Testis (tissue), 3 donors: Measurements from ENCODE around the gene PKD2. TPM values are rescaled to one million over a fixed set of nuclear protein-coding genes. Genes with fewer than 3 reads are reported as not detected.
"Not testable (repeated sequence)": the region's sequence is repeated elsewhere in the genome, so short reads cannot be mapped to it uniquely, and the experiment has no call there.

Experiments used
- DNase-seq: peaks from one replicate; pipeline ENCODE4 v3.0.0-alpha.2; 2019
- H3K27ac ChIP-seq, 2 donors: fragments of 200-600 bp; sonication (generic); one replicate each; pipeline ENCODE4 v1.5.1; 2019
- H3K27me3 ChIP-seq: fragments of 200-600 bp; sonication (generic); one replicate; pipeline ENCODE4 v1.5.1; 2019
- H3K36me3 ChIP-seq: fragments of 200-600 bp; sonication (generic); one replicate; pipeline ENCODE4 v1.5.1; 2017; ENCODE audit warnings: low read depth; ENCODE audit errors: missing control alignments
- H3K4me1 ChIP-seq: fragments of 200-600 bp; sonication (generic); one replicate; pipeline ENCODE4 v1.5.1; 2019
- H3K4me3 ChIP-seq, 2 donors: fragments of 200-600 bp; sonication (generic); one replicate each; pipeline ENCODE4 v1.5.1; 2017 to 2019
- H3K9me3 ChIP-seq: fragments of 200-600 bp; sonication (generic); one replicate; pipeline ENCODE4 v1.5.1; 2017
- POLR2A ChIP-seq: fragments of 450-650 bp; IDR thresholded peaks from one replicate; pipeline ENCODE4 v1.6.1; 2017; ENCODE audit warnings: antibody characterized with exemption, mild to moderate bottlenecking, moderate library complexity
- WGBS, 2 donors: methylation state at CpG; one replicate each; pipeline ENCODE4 v1.1.5; 2018; 5-methylcytosine and 5-hydroxymethylcytosine counted together
- intact Hi-C: fragments of 100-400 bp; cut with DNase I; formaldehyde crosslinking; loops from one replicate; pipeline ENCODE4 v1.15.1; 2023; ENCODE audit warnings: low total_unique reads
- polyA plus RNA-seq: library from polyadenylated mRNA; stranded (reverse); fragments of 350-450 nt; fragmentation: Illumina TruSeq; extraction: RNeasy Lipid Tissue Mini Kit (QIAGEN cat#74804); gene quantifications from one replicate; pipeline ENCODE4 v1.2.3, GENCODE V29; 2014; ENCODE audit warnings: low read depth, low replicate concordance; ENCODE audit not compliant: insufficient read depth
- total RNA-seq, 2 donors: library from RNA; depleted of rRNA; stranded (reverse); fragments of >200 nt; gene quantifications; one replicate each; pipeline ENCODE4 v1.2.3, GENCODE V29; 2016
- TF ChIP-seq, protein P1 (sequence below), 3 experiments: fragments of 450-650 bp in 2 of 3; fragments of 200-600 bp in 1 of 3; sonication (generic) in 1 of 3; IDR thresholded peaks; one replicate each; pipeline ENCODE4 v1.5.1; 2016 to 2019; ENCODE audit warnings: antibody characterized with exemption in 3 of 3, mild to moderate bottlenecking in 2 of 3, moderate library complexity in 1 of 3

PKD2 gene
- total and polyA plus RNA-seq, 3 donors from 2014 or later: 18.7 to 52.8 (median 24.6) TPM

- no peak for TF ChIP-seq POLR2A
- Histone ChIP-seq H3K27me3 (no peaks in the 10 kb centered on the region), H3K36me3 (no peaks in the 10 kb centered on the region), H3K4me3 (no peak overlapping the region), H3K4me1 (peaks cover 6% of the 10 kb centered on the region), H3K27ac (no peak overlapping the region), H3K9me3 (no peaks in the 10 kb centered on the region)
- WGBS, 2 donors: 88 to 95% methylated on average over 3 of the region's 3 CpGs
- intact Hi-C loops: no loop called here
- DNase-seq: no peak
Measured at GRCh38 chr4:88106205-88106604, 98.8 kb downstream of the PKD2 start.

- Histone ChIP-seq H3K27me3 (no peaks in the 10 kb centered on the region), H3K4me1 (peaks cover 6% of the 10 kb centered on the region), H3K9me3 (no peaks in the 10 kb centered on the region), H3K27ac (no peak overlapping the region), H3K4me3 (no peak overlapping the region), H3K36me3 (no peaks in the 10 kb centered on the region)
- WGBS, 2 donors: 76 to 79% methylated on average over 2 of the region's 2 CpGs
- no peak for DNase-seq
- intact Hi-C loops: no loop called here
- no peak for TF ChIP-seq POLR2A
- TF ChIP-seq, protein P1, sequence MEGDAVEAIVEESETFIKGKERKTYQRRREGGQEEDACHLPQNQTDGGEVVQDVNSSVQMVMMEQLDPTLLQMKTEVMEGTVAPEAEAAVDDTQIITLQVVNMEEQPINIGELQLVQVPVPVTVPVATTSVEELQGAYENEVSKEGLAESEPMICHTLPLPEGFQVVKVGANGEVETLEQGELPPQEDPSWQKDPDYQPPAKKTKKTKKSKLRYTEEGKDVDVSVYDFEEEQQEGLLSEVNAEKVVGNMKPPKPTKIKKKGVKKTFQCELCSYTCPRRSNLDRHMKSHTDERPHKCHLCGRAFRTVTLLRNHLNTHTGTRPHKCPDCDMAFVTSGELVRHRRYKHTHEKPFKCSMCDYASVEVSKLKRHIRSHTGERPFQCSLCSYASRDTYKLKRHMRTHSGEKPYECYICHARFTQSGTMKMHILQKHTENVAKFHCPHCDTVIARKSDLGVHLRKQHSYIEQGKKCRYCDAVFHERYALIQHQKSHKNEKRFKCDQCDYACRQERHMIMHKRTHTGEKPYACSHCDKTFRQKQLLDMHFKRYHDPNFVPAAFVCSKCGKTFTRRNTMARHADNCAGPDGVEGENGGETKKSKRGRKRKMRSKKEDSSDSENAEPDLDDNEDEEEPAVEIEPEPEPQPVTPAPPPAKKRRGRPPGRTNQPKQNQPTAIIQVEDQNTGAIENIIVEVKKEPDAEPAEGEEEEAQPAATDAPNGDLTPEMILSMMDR (IDR thresholded peaks at IDR 0.05): no peak
Measured at GRCh38 chr4:88107406-88108107, 100.1 kb downstream of the PKD2 start.

DNA sequence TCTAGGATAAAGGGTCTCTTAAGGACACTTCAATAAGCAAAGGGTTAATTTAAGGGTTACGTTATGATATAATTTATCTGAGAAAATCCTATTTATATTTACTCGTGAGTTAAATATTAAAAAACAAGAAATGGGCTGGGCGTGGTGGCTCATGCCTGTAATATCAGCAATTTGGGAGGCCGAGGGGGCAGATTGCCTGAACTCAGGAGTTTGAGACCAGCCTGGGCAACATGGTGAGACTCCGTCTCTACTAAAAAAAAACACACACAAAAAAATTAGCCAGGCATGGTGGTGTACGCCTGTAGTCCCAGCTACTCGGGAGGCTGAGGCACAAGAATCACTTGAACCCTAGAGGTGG, 100.7 kb downstream of the PKD2 start:
- H3K9me3 ChIP-seq, intact Hi-C loops, DNase-seq, H3K27ac ChIP-seq, H3K4me3 ChIP-seq, H3K36me3 ChIP-seq, H3K4me1 ChIP-seq, H3K27me3 ChIP-seq: not testable (repeated sequence)
- 92 to 94% methylated on average over 7 of the region's 7 CpGs for WGBS, 2 donors

DNA sequence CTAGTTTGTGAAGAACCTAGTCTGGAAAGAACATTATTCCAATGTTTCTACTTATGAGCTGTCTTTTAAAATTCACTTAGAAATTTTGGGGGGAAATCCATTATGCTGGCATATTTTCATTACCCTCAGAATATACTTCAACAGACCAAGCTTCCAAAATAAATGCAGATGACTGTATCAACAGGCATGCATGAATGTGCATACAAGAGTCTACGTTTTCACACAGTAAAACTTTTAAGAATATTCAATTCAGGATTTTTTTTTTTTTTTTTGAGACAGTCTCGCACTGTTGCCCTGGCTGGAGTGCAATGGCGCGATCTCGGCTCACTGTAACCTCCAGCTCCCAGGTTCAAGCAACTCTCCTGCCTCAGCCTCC, 101.3 kb downstream of the PKD2 start:
- Histone ChIP-seq H3K36me3 (no peaks in the 10 kb centered on the region), H3K4me3 (no peak overlapping the region), H3K9me3 (no peaks in the 10 kb centered on the region), H3K4me1 (peaks cover 6% of the 10 kb centered on the region), H3K27ac (no peak overlapping the region), H3K27me3 (no peaks in the 10 kb centered on the region)
- DNase-seq: no peak
- WGBS, 2 donors: 94 to 96% methylated on average over 5 of the region's 5 CpGs
- TF ChIP-seq, protein P1 (IDR thresholded peaks at IDR 0.05): no peak
- no peak for TF ChIP-seq POLR2A
- intact Hi-C loops: no loop called here

DNA sequence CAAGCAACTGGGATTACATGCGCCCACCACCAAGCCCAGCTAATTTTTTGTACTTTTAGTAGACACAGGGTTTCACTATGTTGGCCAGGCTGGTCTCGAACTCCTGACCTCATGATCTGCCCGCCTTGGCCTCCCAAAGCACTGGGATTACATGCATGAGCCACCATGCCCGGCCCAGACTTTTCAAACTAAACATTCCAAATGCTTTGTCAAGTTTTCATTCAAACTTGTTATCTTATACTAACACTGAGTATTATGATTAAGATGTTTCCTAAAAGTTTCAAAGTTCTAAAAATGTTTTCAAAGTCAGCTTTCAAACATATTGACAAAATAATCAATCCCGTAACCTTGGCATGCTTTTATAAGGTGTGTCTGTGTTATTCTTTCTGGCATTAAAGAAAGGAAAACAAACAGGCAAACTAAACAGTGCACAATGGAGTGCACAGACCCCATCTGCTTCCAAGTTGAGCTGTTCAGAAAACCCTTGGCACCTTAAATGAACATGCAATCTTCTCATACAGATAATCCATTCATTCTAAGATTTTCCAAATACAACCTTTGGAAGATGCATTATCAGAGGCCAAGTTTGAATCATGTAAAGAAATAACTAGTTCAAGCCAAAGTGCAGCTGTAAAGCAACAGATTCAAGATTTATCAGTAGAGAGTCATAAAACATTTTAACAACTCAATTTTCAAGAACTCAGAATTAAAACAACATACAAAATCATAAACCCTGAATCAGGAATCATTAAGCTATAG, 101.9 kb downstream of the PKD2 start:
- no peaks in the 10 kb centered on the region for H3K9me3 ChIP-seq
- WGBS, 2 donors: 77 to 86% methylated on average over 5 of the region's 5 CpGs
- H3K4me3 ChIP-seq: no peak overlapping the region
- H3K27ac ChIP-seq: no peak overlapping the region
- no peak for DNase-seq
- intact Hi-C loops: no loop called here
- no peak for TF ChIP-seq POLR2A
- TF ChIP-seq, protein P1 (IDR thresholded peaks at IDR 0.05): no peak
- no peaks in the 10 kb centered on the region for H3K27me3 ChIP-seq
- H3K4me1 ChIP-seq: peaks cover 6% of the 10 kb centered on the region
- H3K36me3 ChIP-seq: no peaks in the 10 kb centered on the region
